GM19238 (cell line): ENCODE data around the gene LEO1.
"Not testable (repeated sequence)": the region's sequence is repeated elsewhere in the genome, so short reads cannot be mapped to it uniquely, and the experiment has no call there.

ENCODE experiments used
- DNase-seq: peaks from one replicate; pipeline ENCODE4 v3.0.0; 2011; ENCODE audit warnings: low spot score; ENCODE audit not compliant: insufficient read length

The LEO1 gene

DNA sequence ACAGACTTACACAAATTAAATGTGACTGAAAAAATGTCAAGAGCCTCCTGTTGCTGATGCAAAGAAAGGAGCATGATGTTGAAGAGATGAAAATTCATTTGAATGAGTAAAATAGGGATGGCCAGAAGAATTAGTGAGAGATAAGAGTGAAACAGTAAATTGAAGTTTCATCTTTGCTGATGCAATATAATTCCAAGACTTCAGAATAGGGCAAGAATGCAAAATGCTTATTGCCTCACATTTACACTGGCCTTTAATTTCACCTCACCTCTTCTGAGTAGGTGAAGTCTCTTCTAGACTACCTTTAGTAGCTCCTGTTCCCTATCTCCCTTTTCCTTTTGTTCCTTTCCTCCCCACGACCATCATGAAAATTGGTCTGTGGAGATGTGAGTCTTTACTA is 32.1 kb upstream of the LEO1 start:
- no peak for DNase-seq

DNA sequence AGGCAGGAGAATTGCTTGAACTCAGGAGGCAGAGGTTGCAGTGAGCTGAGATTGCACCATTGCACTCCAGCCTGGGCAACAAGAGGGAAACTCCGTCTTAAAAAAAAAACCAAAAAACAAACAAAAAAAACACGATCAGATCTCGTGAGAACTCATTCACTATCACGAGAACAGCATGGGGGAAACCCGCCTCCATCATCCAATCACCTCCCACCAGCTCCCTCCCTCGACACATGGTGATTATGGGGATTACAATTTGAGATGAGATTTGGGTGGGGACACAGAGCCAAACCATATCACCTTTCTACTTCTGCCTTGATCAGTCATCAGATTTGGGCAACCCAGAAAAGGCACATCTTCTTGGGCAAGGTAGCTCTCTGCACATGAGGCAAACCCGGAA is 31.5 kb upstream of the LEO1 start:
- DNase-seq, result not testable (repeated sequence)

DNA sequence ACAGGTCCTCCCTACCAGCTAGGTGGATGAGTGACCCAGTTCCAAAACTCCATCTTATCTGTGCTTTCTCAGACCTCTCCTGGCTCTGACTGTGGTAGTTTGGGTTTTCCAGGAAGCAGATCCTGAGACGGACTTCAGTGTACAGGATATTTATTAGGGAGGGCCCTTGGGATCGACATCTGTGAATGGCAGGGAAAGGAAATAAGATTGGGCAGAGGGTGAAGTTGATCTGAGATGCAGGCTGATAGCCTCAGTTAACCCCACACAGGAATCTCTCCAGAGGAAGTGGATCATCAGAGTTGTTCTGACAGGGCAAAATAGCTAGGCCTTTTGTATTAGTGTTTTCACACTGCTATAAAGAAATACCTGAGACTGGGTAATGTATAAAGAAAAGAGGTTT is 30.8 kb upstream of the LEO1 start:
- DNase-seq, result no peak

DNA sequence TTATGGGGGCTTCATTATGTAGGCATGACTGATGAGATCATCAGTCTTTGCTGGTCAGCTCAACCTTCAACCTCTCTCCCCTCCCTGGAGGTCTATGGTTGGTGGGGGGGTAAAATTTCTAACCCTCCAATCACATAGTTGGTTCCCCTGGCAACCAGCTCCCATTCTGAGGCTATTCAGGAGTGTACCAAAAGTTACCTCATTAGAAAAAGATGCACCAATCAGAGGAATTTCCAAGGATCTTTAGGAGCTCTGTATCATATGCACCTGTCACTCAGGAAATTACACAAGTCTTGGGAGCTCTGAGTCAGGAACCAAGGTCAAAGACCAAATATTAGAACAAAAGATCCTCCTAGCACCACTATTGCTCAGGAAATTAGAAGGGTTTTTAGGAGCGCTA is 21.4 kb upstream of the LEO1 start:
- DNase-seq, result no peak

DNA sequence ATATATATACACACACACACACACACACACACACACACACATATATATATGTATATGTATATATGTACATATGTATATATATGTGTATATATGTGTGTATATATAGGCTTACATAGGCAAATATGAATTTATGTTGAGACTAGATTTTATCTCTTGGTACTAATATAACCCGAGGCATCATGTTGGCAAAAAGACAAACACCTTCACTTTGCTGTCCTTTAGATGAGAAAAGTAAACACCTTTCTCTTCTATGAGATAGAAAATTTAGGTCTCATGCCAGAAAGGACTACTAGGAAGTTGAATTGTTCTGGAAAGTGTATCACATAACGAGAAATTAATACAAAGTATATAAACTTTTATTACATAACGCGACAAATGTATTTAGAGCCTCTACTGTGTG is 19.6 kb upstream of the LEO1 start:
- no peak for DNase-seq

DNA sequence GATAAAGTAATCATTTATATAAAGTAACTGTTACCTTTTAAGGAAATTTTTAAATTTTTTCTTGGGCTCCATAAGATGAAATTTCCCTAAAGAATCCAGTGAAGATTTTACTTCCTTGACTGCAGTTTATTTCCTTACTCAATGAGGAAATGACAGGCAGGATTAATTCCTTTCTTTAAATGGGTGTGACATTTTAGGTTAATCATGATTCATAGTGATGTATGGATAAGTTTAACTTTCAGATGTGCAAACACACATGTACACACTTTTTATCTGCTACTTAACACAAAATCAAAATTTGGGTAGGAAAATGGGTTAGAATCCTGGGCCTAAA is 11.2 kb upstream of the LEO1 start:
- DNase-seq, result no peak

DNA sequence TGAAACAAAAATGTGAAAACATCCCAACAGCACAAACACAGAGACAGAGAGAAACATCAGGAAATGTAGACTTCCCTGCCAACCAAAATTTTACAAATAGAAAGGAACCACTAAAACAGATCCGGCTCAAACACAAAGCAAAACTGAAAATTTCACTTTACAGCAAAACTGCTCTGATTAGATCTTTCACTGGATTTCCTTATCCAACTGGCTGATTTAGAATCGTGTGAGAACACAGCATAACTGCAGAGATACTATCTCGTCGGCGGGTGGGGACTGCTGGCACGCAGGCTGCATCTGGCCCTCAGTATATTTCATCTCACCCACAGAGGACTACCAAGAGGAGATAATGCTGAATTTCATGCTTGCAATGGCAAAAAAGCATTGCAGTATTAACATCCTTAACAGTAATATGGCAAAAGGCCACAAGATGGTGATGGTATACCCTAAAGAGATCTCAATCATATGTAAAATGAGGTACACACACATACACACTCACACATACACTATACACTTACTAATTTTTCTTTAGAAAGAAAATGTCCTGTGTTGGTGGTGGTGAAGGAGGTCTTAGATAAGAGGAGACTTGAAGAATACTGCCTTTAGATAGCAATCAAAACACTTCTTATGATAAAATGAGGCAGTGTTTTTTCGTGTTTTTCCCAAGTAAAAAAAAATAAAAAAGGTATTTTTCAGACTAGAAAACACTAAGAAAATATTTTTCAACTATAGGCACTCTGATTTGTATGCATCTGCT is 10.6 kb upstream of the LEO1 start:
- DNase-seq, result peak; percentile 33

DNA sequence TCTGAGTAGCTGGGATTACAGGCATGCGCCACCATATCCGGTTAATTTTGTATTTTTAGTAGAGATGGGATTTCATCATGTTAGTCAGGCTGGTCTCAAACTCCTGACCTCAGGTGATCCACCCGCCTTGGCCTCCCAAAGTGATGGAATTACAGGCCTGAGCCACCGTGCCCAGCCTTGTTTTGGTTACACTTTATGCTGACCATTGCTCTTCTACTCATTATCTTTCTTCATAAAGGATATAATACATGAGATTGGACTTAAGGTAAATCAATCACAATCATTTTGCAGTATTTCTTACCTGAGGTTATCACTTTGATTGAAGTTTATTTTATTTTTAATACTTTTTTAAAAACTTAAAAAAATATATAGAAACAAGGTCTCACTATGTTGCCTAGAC is 2.2 kb upstream of the LEO1 start:
- no peak for DNase-seq

DNA sequence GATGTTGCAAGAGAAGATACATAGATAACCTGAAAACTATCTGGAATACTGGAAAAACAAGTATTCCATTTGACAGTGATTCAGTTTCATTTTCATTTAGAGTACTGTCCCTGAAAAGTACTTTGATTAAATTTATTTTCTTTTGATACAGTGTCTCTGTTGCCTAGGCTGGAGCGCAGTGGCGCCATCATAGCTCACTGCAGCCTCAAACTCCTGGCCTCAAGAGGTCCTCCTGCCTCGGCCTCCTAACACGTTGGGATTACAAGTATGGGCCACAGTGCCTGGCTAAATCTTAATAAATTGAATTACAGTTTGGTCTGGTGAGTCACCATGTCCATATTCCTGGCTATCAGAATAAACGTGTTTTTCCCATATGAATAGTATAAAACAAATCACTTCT is 1.6 kb upstream of the LEO1 start:
- DNase-seq, result no peak

DNA sequence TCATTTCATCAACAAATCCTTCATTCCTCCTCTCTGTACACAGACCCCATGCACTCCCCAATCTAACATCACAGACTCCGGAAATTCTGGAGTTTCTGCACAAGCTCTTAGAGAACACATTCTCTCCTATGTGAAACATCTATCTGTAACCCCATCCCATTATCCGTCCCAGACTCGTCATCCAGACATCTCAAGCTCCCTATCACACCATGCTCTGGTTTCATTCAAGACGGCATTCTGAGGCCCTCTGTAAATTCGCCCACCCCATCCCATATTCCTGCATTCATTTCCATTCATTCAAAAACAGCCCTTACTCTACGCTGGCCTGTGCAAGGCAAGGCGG is 575 bp downstream of the LEO1 start:
- DNase-seq, result no peak

DNA sequence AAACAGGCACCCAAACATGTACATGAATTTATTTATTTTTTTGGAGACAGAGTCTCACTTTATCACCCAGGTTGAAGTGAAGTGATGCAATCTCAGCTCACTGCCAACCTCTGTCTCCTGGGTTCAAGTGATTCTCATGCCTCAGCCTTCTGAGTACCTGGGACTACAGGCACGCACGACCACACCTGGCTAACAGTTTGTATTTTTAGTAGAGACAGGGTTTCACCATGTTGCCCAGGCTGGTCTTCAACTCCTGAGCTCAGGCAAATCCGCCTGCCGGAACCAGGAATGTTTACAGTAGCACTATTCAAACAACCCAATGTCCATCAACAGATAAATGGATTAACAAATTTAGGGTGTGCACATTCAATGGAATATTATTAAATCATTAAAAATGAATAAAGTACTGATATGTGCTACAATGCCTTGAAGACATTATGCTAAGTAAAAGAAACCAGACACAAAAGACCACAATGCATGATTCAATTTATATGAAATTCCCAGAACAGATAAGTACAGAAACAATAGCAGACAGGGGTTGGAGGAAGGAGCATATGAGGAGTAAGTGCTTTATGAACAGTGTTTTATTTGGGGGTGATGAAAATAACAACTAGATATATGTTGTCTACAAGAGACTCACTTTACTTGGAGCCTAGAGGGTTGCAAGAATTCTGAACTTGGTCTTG is 1.3 kb downstream of the LEO1 start:
- DNase-seq, result no peak

DNA sequence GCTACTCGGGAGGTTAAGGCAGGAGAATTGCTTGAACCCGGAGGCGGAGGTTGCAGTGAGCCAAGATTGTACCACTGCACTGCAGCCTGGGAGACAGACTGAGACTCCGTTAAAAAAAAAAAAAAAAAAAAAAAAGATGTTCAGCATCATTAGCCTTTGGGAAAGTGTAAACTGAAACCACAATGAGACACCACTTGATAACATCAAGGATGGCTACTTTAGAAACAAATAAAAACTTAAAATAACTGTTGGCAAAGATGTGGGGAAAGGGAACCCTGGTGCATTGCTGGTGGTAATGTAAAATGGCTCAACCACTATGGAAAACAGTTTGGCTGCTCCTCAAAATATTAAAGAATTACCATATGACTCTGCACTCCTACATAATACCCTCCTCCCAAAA is 1.9 kb downstream of the LEO1 start:
- DNase-seq, result no peak

DNA sequence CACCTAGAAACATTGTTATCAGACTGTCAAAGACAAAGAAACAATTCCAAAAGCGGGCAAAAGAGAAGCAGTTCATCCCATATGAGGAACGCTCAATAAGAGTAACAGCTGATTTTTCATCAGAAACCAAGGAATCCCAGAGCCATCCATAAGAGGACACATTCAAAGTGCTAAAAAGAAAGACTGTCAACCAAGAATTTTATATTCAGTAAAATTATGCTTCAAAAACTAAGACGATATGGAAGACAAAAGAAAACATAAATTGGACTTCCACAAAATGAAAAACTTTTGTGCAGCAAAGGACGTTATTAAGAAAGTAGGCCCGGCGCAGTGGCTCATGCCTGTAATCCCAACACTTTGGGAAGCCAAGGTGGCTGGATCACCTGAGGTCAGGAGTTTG is 4.0 kb downstream of the LEO1 start:
- DNase-seq, result no peak

DNA sequence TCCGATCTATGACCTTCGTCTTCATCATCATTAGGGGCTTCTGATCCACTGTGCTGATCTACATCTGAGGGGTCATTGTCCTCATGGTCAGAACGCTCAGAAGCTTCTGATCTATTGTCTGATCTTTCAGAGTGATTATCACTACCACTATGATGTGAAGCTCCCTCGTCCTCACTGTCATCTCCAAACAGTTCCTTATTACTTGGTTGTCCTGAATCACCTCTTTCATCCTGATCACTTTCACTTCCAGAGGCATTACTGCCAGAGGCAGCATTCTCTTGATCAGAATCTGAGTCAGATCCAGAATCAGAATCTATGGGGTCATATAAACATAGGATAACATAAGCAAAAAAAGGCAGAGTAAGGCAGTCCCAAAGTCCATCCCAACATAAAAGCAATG is 5.4 kb downstream of the LEO1 start:
- no peak for DNase-seq

DNA sequence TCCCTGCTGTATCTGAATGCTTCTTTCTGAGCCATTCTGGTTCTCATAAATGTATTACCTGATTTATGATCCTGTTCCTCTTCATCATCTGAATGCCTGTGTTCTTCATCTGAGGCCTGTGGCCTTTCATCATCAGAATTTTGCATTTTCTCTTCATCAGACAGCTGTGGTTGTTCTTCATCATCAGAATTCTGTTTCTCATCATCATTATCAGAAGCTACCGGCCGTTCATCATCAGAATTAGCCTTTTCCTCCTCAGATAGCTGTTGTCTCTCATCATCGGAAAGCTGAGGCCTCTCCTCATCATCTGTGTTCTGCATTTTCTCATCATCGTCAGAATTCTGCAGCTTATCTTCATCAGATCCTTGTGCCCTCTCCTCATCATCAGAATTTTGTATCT is 5.9 kb downstream of the LEO1 start:
- no peak for DNase-seq

DNA sequence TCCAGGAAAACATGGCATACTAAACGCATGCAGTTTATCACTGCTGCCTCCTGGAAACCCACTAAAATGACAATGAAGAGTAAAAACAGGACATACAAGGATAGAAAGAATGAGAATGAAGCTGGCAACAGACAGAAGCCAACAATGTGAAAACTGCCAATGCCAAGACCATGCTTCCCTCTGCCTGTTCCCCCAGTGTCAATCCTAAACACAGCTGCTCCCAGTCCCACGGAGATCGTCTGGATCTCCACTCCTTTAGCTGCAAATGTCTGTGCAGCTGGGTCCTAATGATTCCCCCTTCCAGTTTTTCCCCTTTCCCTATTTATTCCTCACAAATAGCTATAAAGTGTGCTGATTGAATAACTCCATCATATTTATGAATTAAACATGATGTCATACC is 16.1 kb downstream of the LEO1 start:
- DNase-seq, result no peak

DNA sequence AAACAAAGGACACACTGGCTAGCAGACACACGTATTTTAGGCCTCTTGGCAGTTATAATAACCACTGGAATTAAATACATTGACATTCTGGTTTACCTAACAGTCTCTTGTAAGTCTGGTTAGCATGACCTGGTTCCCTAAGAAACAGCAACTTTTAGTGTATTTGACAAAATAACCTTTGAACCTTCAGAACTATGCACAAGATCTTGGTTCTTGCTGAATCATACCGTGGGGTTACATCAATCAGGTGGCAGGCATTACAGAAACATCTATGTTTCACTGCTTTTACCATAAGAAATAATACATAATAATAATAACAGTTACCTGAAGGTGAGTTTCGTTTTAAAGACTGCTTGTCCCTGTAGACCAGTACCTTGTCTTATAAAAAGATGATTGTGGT is 18.8 kb downstream of the LEO1 start:
- DNase-seq, result no peak

DNA sequence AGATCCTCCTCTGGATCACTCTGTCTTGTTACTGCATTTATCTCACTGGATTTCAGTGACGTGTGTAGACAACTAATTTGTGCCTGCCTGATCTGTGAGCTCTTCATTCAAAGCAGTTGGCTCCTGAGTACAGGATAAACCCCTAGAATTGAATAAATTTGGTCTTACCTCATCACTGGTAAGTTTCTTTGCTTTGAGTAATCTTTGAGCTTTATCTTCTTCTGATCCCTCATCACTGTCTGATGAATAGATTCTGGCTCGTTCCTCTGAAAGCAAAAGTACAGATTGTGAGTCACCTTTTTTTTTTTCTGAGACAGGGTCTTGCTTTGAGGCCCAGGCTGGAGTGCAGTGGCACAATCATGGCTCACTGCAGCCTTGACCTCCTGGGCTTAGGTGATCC is 24.5 kb downstream of the LEO1 start:
- no peak for DNase-seq

DNA sequence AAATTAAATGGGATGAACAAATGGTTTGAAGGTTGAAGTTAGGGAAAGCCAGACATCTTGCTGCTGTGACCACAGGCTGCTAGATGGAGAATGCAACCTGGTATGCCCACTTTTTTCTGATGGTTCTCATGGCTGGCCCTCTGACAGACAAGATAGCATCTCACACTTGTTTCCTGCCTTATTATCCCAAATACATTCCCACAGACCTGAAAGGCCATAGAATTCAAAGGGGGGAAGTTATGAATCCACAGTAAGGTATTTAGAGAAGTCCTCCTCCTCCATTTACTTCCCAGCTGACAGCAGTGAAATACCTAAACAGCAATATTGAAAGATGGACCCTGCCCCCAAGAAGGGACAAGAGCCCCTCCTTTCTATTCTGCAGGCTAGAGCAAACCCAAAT is 32.4 kb downstream of the LEO1 start:
- no peak for DNase-seq

DNA sequence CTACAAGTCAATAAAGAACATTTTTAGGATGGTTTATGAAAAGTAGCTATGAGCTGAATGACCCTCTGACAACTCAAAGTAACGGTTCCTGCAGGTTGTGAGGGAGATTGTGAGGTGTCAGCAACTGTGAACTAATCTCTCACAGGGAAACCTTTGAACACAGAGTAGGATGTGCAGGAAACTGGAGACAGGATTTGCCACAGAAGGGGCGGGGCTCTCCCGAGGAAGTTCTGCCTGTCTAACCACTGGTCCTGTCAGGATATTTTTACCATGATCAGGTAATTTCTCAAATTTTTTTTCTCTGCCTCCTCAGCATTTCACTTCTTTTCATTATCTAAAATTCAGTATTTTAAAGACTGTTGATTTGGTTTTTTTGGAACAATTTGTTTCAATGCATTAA is 33.3 kb downstream of the LEO1 start:
- no peak for DNase-seq

DNA sequence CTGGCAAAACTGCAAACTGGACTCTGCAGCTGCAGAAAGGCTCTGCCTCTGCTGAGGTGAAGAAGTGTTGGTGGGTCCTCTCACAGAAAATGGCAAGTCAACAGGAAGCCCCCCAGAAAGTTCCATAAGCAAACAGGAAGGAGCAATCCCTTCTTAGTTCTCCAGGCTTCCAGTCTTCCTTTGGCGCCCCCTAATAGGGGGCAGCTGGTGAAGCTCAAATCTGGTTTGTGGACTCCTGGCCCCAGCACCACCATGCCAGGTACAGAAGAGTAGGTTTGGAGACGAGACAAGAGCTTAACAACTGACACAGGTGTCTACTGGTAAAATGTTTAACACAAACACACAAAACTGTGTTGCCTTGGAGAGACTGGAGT is 35.5 kb downstream of the LEO1 start:
- DNase-seq, result no peak

DNA sequence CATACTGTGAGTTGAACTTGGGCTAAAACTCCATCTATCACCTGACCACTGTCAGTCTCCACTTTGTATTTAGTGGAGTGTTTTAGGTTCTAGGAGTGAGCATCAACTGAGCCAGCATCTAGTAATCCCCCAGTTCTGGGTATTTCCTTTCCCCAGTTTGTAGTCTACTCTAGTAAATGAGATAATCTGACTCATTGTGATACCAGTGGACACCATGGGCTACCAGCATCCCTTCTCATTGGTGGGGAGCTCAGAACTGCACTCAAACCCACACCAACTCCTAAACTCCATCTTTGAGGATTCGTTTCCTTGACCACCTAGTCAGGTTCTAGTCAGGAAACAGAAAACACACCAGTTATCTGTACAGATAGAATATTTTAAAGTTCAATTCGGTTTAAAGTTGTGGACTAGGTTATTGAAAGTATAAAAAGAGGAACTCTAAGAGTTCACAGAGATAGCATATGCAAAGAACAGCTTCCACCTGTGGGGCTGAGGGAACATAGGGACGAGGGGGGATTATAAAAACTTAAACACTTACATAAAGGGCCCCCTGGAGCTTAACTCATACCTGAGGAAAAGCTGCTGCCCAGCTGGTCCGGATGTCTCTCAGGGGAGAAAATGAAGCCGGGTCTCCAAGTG is 36.0 kb downstream of the LEO1 start:
- DNase-seq, result peak; percentile 52

DNA sequence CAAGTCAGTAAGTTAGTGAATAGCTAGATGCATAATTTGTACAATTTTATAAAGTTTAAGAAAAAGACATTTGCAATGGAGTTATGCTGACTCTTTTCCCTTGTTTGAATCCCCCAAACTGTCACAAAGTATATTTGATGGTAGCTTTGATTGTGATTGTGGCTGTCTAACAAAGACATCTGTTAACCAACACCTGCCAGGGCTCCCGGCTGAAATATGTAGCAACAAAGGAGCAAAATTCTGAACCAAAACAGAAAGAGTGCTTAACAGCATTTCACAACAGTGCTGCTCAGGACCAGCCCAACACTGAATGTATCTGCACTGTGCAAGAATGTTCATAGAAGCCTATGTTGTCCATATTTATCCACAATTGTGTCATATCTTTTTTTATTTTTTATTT is 39.4 kb downstream of the LEO1 start:
- DNase-seq, result no peak
